Ramos (cell line): ENCODE results near the gene PIGU.

Experiments
- in situ Hi-C: fragments of 300-500 bp; cut with MboI; formaldehyde crosslinking; loops from one replicate; pipeline ENCODE4 v1.14.3; 2022; ENCODE audit warnings: low sequenced_read_pairs; ENCODE audit not compliant: unreplicated experiment

Gene PIGU, protein sequence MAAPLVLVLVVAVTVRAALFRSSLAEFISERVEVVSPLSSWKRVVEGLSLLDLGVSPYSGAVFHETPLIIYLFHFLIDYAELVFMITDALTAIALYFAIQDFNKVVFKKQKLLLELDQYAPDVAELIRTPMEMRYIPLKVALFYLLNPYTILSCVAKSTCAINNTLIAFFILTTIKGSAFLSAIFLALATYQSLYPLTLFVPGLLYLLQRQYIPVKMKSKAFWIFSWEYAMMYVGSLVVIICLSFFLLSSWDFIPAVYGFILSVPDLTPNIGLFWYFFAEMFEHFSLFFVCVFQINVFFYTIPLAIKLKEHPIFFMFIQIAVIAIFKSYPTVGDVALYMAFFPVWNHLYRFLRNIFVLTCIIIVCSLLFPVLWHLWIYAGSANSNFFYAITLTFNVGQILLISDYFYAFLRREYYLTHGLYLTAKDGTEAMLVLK

DNA sequence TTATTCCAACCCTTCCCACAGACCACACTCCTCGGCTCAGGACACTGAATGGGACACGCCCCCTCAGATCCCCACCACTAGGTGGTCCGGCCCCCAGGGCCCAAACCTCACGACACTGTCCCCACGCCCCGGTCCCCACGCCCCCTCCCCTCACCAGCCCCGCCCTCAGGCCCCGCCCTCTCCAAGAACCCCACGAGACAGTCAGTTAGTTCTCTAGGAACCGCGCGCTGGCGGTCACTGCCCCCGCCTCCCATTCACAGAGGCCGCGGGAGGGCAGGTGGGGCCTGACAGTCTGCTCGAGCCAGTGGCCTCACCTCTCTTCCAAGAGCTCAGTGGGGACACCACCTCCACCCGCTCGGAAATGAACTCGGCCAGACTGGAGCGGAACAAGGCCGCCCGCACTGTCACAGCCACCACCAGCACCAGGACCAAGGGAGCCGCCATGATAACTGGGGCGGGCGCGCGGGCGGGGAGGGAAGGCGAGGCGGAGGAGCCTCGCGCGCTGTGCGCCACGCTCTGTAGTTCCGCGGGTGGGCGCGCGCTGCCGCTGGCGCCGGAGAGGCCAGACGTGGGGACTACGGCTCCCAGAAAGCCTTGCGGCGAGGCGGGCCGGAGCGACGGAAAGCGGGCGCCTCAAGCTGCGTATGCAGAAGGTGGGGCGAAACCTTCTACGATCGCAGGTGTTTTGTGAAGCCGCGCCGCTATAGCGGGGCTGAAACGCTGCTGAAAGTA lies at the start of gene PIGU:
PIGU (minus strand) TSS at position 451 of the 732 bp plus-strand sequence; CDS start at position 444, 7 bp downstream.
- in situ Hi-C loops: no loop called here

DNA sequence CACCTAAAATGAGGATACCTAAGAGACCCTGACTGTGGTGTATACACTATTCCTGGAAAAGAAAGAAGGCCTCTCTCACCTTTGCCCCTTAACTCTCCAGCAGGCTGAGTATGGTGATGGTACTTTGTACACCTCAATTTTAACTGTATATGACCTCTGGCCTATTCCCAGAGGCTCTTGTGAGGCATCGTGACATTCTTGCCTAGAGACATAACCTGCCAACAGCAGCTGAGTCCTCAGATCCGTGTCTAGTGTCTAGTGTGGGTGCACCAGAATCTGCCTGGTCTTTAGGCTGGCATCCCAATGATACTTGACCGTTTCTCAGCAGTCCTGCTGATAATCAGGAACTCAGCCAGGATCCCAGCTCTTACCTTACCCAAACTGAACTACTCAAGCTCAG lies 47.3 kb upstream of the PIGU start:
- in situ Hi-C loops: loop anchor here (25.0 kb wide), 1 partner anchor 187 kb away; no protein-coding TSS in a partner anchor

DNA sequence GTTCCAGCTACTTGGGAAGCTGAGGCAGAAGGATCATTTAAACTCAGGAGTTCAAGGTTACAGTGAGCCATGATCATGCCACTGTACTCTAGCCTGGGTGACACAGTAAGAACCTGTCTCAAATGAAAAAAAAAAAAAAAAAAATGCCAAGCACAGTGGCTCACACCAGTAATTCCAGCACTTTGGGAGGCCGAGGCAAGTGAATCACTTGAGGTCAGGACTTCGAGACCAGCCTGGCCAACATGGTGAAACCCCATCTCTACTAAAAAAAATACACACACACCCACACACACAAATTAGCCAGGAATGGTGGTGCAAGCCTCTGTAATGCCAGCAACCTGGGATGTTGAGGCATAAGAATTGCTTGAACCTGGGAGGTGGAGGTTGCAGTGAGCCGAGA lies 45.7 kb upstream of the PIGU start:
- in situ Hi-C loops: loop anchor here (25.0 kb wide), 1 partner anchor 185 kb away; no protein-coding TSS in a partner anchor

DNA sequence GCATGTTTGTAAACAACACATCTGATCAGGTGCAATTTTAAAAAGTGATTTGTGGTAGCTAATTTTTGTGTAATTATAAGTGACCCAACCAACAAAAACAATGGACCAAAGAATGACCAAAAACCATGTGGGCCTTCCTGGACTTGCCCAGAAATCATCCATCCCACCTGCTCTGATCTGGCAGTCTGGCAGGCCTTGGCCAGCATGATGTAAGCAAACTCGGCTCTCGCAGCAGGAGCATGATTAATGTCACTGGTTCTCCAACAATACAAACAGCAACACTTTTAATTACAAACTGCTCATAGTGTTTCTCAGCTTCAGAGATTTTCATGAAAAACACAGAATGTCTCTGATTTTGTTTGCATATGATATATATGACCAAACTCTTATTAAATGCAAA lies 43.4 kb upstream of the PIGU start:
- in situ Hi-C loops: loop anchor here (25.0 kb wide), 1 partner anchor 183 kb away; no protein-coding TSS in a partner anchor

DNA sequence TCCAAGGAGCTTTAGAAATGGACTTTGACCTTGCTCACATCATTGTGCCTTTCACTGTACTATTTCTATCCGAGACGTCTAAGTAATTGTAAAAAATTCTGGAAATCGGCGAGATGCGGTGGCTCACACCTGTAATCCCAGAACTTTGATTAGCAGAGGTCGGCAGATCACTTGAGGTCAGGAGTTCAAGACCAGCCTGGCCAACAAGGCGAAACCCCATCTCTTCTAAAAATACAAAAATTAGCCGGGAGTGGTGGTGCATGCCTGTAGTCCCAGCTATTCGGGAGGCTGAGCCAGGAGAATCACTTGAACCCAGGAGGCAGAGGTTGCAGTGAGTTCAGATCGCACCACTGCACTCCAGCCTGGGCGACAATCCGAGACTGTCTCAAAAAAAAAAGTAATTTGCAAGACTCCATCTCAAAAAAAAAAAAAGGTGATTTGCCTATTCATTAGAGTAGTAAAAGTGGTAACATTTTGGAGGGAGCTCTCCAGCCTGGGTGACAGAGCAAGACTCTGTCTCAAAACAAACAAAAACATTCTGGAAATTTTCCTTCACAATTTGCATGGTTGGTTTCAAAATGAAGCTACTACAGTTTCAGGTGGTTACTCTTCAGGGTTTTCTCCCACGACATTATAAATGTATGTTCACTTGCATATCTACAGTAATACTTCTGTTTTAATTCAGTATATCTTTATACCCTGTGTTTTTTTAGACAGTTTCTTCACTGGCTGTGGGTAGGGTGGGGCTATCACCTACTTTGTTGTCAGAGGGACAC lies 42.5 kb upstream of the PIGU start:
- in situ Hi-C loops: loop anchor here (10.0 to 25.0 kb wide), 2 partner anchors 182 to 405 kb away; no protein-coding TSS in a partner anchor

DNA sequence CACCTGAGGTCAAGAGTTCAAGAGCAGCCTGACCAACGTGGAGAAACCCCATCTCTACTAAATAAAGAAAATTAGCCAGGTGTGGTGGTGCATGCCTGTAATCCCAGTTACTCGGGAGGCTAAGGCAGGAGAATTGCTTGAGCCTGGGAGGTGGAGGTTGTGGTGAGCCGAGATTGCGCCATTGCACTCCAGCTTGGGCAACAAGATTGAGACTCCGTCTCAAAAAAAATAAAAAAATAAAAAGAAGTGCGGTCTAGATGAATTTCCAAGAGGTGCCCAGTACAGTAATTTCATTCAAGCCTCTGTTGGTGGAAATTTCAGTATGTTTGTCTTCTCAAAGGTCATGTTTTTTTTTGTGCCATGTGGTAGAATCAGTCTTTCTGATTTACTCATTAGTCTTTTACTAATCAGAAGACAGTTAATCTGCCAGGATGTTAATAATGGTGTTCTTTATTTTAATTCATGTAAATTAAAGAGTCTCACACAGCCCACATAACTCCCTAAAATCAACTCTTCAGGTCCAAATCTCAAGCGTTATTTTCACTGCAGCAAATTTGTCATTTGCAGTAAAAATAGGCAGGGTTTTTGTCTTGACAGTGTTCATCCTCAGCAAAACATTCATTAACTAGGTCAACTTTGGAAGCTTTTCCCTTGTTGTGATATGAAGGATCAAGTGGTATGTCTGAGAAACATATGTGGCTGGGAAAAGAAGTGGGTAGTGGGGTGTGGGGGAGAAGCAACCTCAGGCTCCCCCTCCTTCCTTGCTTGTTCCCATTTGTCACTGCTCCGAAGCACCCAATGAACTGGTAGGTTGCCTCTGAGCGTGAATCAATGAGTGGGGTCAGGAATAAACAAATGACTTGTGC lies 40.6 kb upstream of the PIGU start:
- in situ Hi-C loops: loop anchor here (10.0 to 25.0 kb wide), 2 partner anchors 180 to 403 kb away; no protein-coding TSS in a partner anchor

DNA sequence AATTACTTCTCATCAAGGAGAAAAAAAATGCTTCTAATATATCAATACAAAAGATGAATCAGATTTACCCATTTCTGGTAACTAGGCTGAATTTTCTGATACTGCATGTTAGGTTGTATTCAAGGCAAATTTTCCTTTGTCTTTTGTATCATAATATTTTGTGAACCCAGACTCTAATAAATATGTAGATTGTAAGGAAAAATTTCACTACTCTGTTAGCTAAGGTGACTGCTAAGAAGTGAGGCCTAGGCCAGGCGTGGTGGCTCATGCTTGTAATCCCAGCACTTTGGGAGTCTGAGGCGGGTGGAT lies 40.0 kb upstream of the PIGU start:
- in situ Hi-C loops: loop anchor here (10.0 to 25.0 kb wide), 2 partner anchors 180 to 402 kb away; no protein-coding TSS in a partner anchor

DNA sequence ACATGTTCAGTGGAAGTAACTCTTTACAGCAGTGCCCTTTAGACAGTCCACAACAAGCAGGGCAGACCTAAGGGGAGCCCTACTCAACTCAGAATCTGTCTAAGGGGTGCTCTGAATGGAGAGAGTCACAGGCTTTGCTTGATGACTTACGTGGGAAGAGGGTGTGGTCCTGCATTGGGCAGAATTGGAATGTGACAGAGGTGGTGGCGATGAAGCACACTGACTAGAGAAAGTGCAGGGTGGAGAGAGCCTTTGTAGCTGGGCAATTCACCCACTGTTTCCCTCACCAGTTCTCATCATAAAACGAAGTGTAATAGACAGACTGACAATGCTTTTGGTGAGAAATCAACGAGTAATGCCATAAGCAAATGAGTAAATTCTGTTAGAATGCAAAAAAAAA lies 38.5 kb upstream of the PIGU start:
- in situ Hi-C loops: loop anchor here (10.0 to 25.0 kb wide), 2 partner anchors 178 to 401 kb away; no protein-coding TSS in a partner anchor

DNA sequence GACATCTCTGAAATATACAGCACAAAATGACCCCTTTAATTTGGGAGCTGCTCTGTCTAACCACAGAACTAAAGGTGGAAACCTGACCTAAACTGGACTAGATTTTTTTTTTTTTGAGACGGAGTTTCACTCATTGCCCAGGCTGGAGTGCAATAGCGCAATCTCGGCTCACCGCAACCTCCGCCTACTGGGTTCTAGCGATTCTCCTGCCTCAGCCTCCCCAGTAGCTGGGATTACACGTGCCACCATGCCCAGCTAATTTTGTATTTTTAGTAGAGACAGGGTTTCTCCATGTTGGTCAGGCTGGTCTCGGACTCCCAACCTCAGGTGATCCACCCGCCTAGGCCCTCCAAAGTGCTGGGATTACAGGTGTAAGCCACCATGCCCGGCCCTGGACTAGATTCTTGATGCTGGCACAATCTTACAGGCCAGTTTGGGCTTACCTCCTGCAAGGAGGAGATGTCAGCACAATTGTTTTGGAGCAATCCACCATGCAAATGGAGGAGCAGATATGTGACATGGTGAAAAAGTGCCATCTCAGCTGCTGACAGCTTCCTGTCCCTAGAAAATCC lies 37.1 kb upstream of the PIGU start:
- in situ Hi-C loops: loop anchor here (10.0 to 25.0 kb wide), 2 partner anchors 177 to 399 kb away; no protein-coding TSS in a partner anchor

DNA sequence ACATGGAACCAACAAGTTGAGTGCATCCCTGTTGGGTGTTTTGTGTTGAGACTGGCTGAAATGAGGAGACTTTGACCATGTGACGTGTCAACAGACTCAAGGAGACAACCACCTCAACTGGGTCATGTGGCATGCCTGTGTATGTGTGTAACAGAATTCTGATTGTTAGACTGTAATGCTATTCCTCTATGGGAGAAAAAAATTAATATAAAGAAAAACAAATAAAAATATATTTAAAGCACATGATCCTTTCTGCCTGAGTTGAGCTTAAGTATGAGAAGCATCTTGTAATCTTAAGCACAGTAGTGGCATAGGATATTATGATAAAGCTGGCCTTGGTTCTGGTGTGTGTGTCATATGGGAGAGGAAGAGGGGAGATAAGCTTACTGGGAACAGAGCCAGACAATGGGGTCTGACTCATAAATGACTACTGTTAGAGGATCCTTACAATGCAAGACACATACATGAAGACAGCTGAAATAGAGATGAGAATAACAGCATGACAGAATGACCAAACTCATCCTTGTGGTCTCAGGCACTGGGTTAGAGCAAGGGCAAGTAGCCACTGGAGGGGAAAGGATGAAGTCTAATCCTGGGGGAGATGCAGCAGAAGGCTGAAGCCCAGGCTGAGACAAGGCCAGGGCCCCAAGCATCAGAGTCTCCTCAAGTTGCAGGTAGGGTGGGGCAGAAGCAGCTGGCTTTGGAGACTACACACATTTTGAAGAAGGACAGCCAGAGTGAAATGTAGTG lies 36.5 kb upstream of the PIGU start:
- in situ Hi-C loops: loop anchor here (10.0 to 25.0 kb wide), 2 partner anchors 176 to 399 kb away; no protein-coding TSS in a partner anchor

DNA sequence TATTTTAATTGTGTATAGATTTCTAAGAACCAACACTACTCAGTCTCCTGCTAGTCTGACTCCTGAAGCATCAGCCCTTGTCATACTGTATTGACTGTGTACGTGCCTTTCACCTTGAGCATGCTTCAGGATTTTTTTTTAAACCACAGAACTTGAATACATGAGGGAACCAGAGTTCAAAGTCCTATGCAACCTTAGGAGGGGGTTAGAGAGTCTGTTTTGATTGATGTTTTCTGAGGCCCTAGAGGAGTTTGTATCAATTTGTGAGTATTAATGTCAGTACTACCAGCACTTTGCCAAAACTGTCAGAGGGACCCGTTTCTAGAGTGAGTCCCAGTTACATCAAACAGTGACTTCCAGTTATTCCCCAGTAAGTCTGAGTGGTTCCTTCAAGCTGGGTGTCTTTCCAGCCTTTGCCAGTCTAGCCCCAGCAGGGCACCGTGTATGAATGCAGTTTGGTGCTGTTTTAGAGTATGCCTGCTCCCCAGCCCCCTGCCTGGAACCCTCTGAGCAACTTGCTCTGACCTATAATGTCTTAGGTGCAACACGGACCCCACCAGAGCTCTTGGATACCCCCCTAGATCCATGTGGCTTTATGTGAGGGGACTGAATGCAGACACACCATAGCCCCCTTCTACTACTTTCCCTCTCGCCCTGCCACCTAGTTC lies 35.8 kb upstream of the PIGU start:
- in situ Hi-C loops: loop anchor here (10.0 to 25.0 kb wide), 2 partner anchors 175 to 398 kb away; no protein-coding TSS in a partner anchor

DNA sequence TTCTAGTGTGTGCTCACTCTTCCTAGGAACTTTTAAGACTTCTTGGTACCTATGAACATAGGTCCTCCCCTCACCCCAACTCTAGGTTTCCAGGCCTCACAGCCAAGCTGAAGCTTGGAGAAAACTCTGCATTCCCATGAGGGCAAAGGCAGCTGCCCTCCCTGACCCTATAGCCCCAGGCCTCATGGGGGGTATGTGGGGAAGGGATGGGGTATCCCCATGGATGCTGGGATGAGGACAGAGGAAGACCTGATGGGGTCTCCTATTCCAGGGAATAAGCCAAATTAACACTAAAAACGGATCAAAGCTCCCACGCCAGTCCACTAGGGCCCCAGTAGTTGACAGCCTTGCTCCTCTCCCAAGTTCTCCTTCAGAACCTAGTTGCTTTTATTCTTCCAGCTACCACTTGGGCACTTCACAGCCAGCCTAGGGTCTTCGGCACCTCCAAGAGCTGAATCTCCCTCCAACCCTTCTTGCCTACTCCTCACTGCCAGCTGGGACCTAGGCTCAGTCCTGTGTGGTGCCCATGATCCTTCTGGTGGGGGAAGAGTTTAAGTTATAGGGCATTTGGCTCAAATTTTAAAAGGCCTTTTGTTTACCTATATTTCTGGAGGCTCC lies 35.0 kb upstream of the PIGU start:
- in situ Hi-C loops: loop anchor here (10.0 to 25.0 kb wide), 2 partner anchors 175 to 397 kb away; no protein-coding TSS in a partner anchor

DNA sequence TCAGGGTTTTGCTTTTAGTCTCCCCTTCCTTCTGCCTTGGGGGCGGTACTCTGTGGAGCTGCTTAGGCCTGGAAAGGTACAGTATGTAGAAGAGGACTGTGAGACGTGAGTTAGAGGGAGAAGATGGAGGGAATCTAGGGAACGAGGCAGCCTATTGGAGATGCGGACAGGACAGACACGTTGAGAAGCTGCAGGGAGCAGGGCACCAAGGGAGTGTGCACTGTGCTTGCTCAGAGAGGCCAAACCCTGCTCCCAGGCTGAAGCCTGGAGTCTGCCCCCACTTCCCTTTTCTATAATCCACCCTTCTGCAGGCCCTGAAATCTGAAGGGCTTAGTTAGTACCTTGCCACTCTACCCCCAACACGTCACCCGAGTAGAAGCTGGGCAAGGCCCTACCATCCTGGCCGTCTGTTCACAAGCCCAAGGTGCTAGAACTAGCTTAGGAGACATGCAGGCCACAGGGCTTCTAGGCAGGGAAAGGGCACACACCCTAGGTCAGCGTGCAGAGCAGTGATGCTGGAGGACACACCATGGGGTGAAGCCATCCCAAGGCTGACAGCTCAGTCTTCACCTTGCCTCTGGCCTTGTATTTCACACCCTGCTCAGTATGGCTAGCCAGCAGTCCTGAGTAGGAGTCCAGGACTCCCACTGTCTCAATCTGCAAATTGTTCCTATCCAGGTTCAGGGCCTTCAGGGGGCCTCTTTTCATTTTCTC lies 34.1 kb upstream of the PIGU start:
- in situ Hi-C loops: loop anchor here (10.0 to 25.0 kb wide), 2 partner anchors 174 to 396 kb away; no protein-coding TSS in a partner anchor

DNA sequence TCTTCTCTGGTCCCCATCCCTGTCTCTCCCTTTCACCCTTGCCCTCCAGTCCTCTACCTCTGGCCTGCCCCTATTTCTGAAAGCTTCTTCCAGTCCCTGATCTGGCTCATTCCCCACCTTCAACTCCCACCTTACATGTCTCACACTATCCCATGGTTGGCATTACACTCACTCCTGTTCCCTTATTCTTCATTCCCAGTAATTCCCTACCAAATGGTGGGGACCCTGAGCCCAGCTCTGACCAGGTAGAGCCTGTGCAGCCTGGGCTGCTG lies 33.6 kb upstream of the PIGU start:
- in situ Hi-C loops: loop anchor here (10.0 to 25.0 kb wide), 2 partner anchors 173 to 396 kb away; no protein-coding TSS in a partner anchor

DNA sequence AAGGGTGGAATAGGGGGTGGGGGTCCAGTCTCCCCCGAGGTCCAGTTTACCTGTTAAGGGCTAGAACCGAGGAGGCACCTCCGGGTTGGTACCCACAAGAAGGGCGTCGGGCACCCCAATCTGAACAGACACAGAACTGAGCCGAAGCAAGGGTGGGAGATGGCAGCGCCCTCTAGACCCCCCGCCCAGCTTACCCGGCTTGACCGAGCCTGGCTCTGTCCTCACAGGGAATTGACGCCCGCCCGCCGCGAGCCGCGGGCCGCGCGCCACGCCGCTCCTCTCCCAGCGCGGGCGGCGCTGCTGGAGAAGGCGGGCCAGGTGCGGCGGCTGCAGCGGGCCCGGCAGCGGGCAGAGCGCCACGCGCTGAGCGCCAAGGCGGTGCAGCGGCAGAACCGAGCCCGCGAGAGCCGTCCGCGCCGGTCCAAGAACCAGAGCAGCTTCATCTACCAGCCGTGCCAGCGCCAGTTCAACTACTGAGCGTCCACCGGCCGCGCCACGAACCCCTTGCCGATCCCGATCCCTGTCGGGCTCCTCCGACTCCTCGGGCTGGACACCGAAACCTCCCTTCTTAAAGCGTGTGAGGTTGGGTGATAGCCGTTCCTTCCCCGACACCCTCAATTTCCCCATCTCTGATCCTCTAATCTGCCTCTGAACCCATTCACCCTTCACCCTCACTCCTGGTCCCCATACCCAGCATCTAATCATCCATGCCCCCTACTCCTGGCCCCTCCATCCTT lies 33.1 kb upstream of the PIGU start:
- in situ Hi-C loops: loop anchor here (10.0 to 25.0 kb wide), 2 partner anchors 173 to 395 kb away; no protein-coding TSS in a partner anchor
